ENCODE measurements around the gene COPZ1. TPM values are rescaled to one million over a fixed set of nuclear protein-coding genes. Genes with fewer than 3 reads are reported as not detected.

Gene COPZ1
- total and polyA plus RNA-seq, 9 of the 15 experiments (the other 6 are each of a cell fraction or from before 2014, with no cell fraction given) = 137 to 487 (median 233) TPM

DNA sequence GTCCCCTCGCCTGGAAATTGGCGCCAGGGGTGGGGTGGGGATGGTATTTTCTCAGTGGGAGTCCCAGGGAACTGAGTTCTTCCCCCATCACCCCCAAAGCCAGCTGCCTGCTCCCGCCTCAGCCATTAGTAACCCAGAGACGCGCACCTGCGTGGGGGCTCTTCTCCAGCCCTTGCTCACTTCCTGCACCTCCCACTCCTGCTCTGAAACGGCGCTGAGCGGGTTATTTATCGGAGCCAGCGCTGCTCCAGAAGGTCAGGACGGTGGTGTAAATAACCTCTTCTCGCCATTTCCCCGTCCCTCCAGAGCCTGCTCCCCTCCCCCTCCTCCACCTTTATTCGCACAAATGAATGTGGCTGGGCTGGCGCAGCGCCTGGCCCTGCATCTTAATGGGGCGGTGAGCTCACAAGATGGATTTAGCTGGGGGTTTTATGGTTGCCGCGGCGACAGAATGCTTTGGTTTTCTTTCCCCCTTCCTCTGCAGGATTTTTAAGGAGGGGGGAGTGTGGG is 27.1 kb downstream of the COPZ1 start (continued):
- TF ChIP-seq TAF1 (IDR thresholded peaks at IDR 0.05; ENCODE audit: control insufficient read depth, extremely low read depth, insufficient read depth, low read length, severe bottlenecking) (peak; percentile 30), DACH1 (IDR thresholded peaks at IDR 0.05; ENCODE audit: partially characterized antibody) (no peak), ARHGAP35 (IDR thresholded peaks at IDR 0.05; ENCODE audit: partially characterized antibody) (no peak), KAT8 (IDR thresholded peaks at IDR 0.05; ENCODE audit: low read depth) (no peak), SAFB (IDR thresholded peaks at IDR 0.05; ENCODE audit: borderline replicate concordance, low read depth, low read length) (peak; percentile 61; the same call in 1 of the 2 replicates), KLF13 (tag; IDR thresholded peaks at IDR 0.05; ENCODE audit: borderline replicate concordance, low read depth) (no peak), ZBTB12 (CRISPR knock-in tag; IDR thresholded peaks at IDR 0.05) (no peak), MTA1 (IDR thresholded peaks at IDR 0.05; ENCODE audit: borderline replicate concordance) (no peak), MEF2A (IDR thresholded peaks at IDR 0.05; ENCODE audit: control insufficient read depth, low read depth, low read length) (peak; percentile 25; the same call in 1 of the 2 replicates), HOMEZ (CRISPR knock-in tag; IDR thresholded peaks at IDR 0.05) (no peak), DPF2 (IDR thresholded peaks at IDR 0.05) (peak; percentile 72; the same call in 1 of the 2 replicates)
- TF ChIP-seq, protein P1, sequence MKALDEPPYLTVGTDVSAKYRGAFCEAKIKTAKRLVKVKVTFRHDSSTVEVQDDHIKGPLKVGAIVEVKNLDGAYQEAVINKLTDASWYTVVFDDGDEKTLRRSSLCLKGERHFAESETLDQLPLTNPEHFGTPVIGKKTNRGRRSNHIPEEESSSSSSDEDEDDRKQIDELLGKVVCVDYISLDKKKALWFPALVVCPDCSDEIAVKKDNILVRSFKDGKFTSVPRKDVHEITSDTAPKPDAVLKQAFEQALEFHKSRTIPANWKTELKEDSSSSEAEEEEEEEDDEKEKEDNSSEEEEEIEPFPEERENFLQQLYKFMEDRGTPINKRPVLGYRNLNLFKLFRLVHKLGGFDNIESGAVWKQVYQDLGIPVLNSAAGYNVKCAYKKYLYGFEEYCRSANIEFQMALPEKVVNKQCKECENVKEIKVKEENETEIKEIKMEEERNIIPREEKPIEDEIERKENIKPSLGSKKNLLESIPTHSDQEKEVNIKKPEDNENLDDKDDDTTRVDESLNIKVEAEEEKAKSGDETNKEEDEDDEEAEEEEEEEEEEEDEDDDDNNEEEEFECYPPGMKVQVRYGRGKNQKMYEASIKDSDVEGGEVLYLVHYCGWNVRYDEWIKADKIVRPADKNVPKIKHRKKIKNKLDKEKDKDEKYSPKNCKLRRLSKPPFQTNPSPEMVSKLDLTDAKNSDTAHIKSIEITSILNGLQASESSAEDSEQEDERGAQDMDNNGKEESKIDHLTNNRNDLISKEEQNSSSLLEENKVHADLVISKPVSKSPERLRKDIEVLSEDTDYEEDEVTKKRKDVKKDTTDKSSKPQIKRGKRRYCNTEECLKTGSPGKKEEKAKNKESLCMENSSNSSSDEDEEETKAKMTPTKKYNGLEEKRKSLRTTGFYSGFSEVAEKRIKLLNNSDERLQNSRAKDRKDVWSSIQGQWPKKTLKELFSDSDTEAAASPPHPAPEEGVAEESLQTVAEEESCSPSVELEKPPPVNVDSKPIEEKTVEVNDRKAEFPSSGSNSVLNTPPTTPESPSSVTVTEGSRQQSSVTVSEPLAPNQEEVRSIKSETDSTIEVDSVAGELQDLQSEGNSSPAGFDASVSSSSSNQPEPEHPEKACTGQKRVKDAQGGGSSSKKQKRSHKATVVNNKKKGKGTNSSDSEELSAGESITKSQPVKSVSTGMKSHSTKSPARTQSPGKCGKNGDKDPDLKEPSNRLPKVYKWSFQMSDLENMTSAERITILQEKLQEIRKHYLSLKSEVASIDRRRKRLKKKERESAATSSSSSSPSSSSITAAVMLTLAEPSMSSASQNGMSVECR (CRISPR knock-in tag; IDR thresholded peaks at IDR 0.05) = no peak
- TF ChIP-seq, protein P2, sequence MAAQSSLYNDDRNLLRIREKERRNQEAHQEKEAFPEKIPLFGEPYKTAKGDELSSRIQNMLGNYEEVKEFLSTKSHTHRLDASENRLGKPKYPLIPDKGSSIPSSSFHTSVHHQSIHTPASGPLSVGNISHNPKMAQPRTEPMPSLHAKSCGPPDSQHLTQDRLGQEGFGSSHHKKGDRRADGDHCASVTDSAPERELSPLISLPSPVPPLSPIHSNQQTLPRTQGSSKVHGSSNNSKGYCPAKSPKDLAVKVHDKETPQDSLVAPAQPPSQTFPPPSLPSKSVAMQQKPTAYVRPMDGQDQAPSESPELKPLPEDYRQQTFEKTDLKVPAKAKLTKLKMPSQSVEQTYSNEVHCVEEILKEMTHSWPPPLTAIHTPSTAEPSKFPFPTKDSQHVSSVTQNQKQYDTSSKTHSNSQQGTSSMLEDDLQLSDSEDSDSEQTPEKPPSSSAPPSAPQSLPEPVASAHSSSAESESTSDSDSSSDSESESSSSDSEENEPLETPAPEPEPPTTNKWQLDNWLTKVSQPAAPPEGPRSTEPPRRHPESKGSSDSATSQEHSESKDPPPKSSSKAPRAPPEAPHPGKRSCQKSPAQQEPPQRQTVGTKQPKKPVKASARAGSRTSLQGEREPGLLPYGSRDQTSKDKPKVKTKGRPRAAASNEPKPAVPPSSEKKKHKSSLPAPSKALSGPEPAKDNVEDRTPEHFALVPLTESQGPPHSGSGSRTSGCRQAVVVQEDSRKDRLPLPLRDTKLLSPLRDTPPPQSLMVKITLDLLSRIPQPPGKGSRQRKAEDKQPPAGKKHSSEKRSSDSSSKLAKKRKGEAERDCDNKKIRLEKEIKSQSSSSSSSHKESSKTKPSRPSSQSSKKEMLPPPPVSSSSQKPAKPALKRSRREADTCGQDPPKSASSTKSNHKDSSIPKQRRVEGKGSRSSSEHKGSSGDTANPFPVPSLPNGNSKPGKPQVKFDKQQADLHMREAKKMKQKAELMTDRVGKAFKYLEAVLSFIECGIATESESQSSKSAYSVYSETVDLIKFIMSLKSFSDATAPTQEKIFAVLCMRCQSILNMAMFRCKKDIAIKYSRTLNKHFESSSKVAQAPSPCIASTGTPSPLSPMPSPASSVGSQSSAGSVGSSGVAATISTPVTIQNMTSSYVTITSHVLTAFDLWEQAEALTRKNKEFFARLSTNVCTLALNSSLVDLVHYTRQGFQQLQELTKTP (IDR thresholded peaks at IDR 0.05; ENCODE audit: low read depth in 1 of 2, partially characterized antibody in 2 of 2) = no peak
- TF ChIP-seq, protein P3, sequence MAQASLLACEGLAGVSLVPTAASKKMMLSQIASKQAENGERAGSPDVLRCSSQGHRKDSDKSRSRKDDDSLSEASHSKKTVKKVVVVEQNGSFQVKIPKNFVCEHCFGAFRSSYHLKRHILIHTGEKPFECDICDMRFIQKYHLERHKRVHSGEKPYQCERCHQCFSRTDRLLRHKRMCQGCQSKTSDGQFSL (CRISPR knock-in tag; IDR thresholded peaks at IDR 0.05) = peak; percentile 29; the same call in 1 of the 2 replicates
- TF ChIP-seq, protein P3 (tag; IDR thresholded peaks at IDR 0.05) = peak in 1 of 2 experiments; percentile 26; a peak in 1 of 4 replicates
